B cell (primary cell): ENCODE data around the gene SUMF2. TPM values are rescaled to one million over a fixed set of nuclear protein-coding genes. Genes with fewer than 3 reads are reported as not detected.

Experiments used
- ATAC-seq: fragments of 200-7000 bp; cut with Tn5 transposase; one replicate; pipeline ENCODE4 v1.10.0; 2021; ENCODE audit warnings: low read depth, mild to moderate bottlenecking, moderate number of reproducible peaks, moderate library complexity
- CTCF ChIA-PET: fragments of 350-600 bp; sonication (Branson Sonifier 250); formaldehyde crosslinking; loops from one replicate; lab custom pipeline; 2021; ENCODE audit warnings: antibody characterized with exemption, inconsistent platforms; lab: Charles Lee
- POLR2A ChIA-PET: fragments of 350-600 bp; sonication (Branson Sonifier 250); formaldehyde crosslinking; loops from one replicate; lab custom pipeline; 2021; ENCODE audit warnings: antibody characterized with exemption; lab: Charles Lee
- DNase-seq: peaks from one replicate; pipeline ENCODE4 v3.0.0; 2013
- H2AFZ ChIP-seq: 2 replicates; pipeline ENCODE4 v1.6.1; 2012; ENCODE audit warnings: mild to moderate bottlenecking, low read depth, low read length; ENCODE audit not compliant: insufficient read depth, poor library complexity, severe bottlenecking
- H3K27ac ChIP-seq, 2 donors: 1 replicate in 1 of 2; 2 replicates in 1 of 2; pipeline ENCODE4 v1.5.1; 2012 to 2013; ENCODE audit warnings: low read length in 2 of 2, mild to moderate bottlenecking in 2 of 2, moderate library complexity in 1 of 2
- H3K27me3 ChIP-seq, 4 experiments: fragments of 200-600 bp in 1 of 4; sonication (generic) in 1 of 4; replicated peaks in 1 of 4; 1 replicate in 2 of 4; 2 replicates in 2 of 4; pipeline versions ENCODE4 v1.6.1 to v1.7.0; 2013 to 2016; ENCODE audit warnings: low read length in 3 of 4, mild to moderate bottlenecking in 2 of 4, mixed read lengths in 1 of 4, moderate library complexity in 1 of 4; ENCODE audit not compliant: insufficient read depth in 4 of 4, control insufficient read depth in 3 of 4; ENCODE audit errors: control extremely low read depth in 1 of 4
- H3K36me3 ChIP-seq, 2 experiments: replicated peaks in 1 of 2; 1 replicate in 1 of 2; 2 replicates in 1 of 2; pipeline versions ENCODE4 v1.6.1 to v1.7.1; 2013; ENCODE audit warnings: low read length in 1 of 2; ENCODE audit not compliant: insufficient read depth in 2 of 2, control insufficient read depth in 1 of 2; ENCODE audit errors: control extremely low read depth in 1 of 2, extremely low read depth in 1 of 2
- H3K4me1 ChIP-seq, 2 donors: fragments of 200-600 bp in 1 of 2; sonication (generic) in 1 of 2; 1 replicate in 1 of 2; 2 replicates in 1 of 2; pipeline versions ENCODE4 v1.5.1 to v1.6.1; 2013 to 2017; ENCODE audit warnings: low read length in 2 of 2; ENCODE audit not compliant: control insufficient read depth in 2 of 2, insufficient read depth in 2 of 2
- H3K4me2 ChIP-seq: replicated peaks from 2 replicates; pipeline ENCODE3; 2012; ENCODE audit warnings: mild to moderate bottlenecking, low read depth, low read length; ENCODE audit not compliant: poor library complexity, severe bottlenecking
- H3K4me3 ChIP-seq, 5 experiments: fragments of 200-600 bp in 1 of 5; sonication (generic) in 1 of 5; 1 replicate in 3 of 5; 2 replicates in 2 of 5; pipeline versions ENCODE4 v1.5.1 to v1.7.0; 2011 to 2016; ENCODE audit warnings: low read length in 4 of 5, mild to moderate bottlenecking in 4 of 5, low read depth in 2 of 5, control low read depth in 1 of 5, moderate library complexity in 1 of 5; ENCODE audit not compliant: insufficient read depth in 1 of 5; ENCODE audit errors: control extremely low read depth in 1 of 5, extremely low read depth in 1 of 5
- H3K79me2 ChIP-seq: fragments of 200-600 bp; sonication (generic); one replicate; pipeline ENCODE4 v1.6.0; 2016; ENCODE audit warnings: low read length; ENCODE audit not compliant: control insufficient read depth, insufficient read depth
- H3K9ac ChIP-seq: fragments of 200-600 bp; sonication (generic); 2 replicates; pipeline ENCODE4 v1.6.1; 2017; ENCODE audit warnings: mild to moderate bottlenecking, low read length, moderate library complexity
- H3K9me3 ChIP-seq, 3 donors: one replicate each; pipeline versions ENCODE4 v1.6.1 to v1.7.1; 2013; ENCODE audit warnings: low read length in 2 of 3; ENCODE audit not compliant: control insufficient read depth in 2 of 3, insufficient read depth in 1 of 3; ENCODE audit errors: control extremely low read depth in 1 of 3
- H4K20me1 ChIP-seq: 2 replicates; pipeline ENCODE4 v1.6.0; 2012; ENCODE audit warnings: mild to moderate bottlenecking, low read length; ENCODE audit not compliant: insufficient read depth, control insufficient read depth, poor library complexity, severe bottlenecking
- H3K27ac Mint-ChIP-seq: one replicate; pipeline ENCODE4 v1.8.0; 2021; ENCODE audit warnings: mixed read lengths
- H3K27me3 Mint-ChIP-seq: one replicate; pipeline ENCODE4 v1.8.0; 2021; ENCODE audit warnings: mixed read lengths
- H3K4me1 Mint-ChIP-seq: one replicate; pipeline ENCODE4 v1.8.0; 2021; ENCODE audit warnings: mixed read lengths
- H3K4me3 Mint-ChIP-seq: one replicate; pipeline ENCODE4 v1.8.0; 2021; ENCODE audit warnings: mixed read lengths
- H3K9me3 Mint-ChIP-seq: one replicate; pipeline ENCODE4 v1.8.0; 2022; ENCODE audit warnings: mixed read lengths; ENCODE audit not compliant: insufficient read depth
- EZH2 ChIP-seq: IDR thresholded peaks from 2 replicates; pipeline ENCODE4 v1.6.1; 2012; ENCODE audit warnings: borderline replicate concordance, low read depth, mild to moderate bottlenecking, moderate library complexity, low read length; ENCODE audit not compliant: insufficient read depth, poor library complexity, severe bottlenecking
- WGBS: methylation state at CpG from one replicate; pipeline ENCODE4 v1.1.5; 2013; ENCODE audit warnings: missing lambda C conversion rate; ENCODE audit not compliant: insufficient coverage; 5-methylcytosine and 5-hydroxymethylcytosine counted together
- intact Hi-C: fragments of 100-400 bp; cut with micrococcal nuclease; formaldehyde crosslinking; loops from one replicate; pipeline ENCODE4 v1.10.0; 2022
- polyA plus RNA-seq: library from polyadenylated mRNA; depleted of rRNA; stranded (reverse); fragments of >200 nt; gene quantifications from 2 replicates; pipeline ENCODE4 v1.2.3, GENCODE V29; 2012
- total RNA-seq, 2 donors: library from RNA; stranded (reverse); fragments of 120-200 nt in 1 of 2; gene quantifications; 1 replicate in 1 of 2; 2 replicates in 1 of 2; pipeline versions ENCODE4 v1.2.3 to v1.2.4, GENCODE V29; 2013 to 2022
- TF ChIP-seq, protein P1 (sequence below): fragments of 200-600 bp; IDR thresholded peaks from one replicate; pipeline ENCODE4 v1.8.0; 2022; ENCODE audit warnings: antibody characterized with exemption, mild to moderate bottlenecking

The SUMF2 gene
- total and polyA plus RNA-seq, 2 donors (not counting 1 experiment from before 2014, with no cell fraction given): 101 to 115 TPM

DNA sequence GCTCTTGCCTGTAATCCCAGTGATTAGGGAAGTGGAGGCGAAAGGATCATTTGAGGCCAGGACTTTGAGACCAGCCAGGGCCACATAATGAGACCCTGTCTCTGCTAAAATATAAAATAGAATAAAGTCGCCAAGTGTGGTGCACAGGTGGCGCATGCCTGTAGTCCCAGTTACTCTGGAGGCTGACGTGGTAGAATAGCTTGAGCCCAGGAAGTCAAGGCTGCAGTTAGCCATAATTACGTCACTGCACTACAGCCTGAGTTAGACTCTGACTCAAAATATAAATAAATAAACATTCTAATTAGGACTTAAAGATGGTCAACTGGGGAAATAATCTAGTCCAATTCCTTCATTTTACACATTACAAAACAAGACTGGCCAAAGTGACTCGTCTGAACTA, 41.4 kb downstream of the SUMF2 start:
- Mint-ChIP-seq H3K27ac (peak overlapping the region; percentile 98), H3K27me3 (peaks cover 3% of the 10 kb centered on the region), H3K4me3 (peak overlapping the region; percentile 99), H3K9me3 (no peaks in the 10 kb centered on the region), H3K4me1 (peaks cover 36% of the 10 kb centered on the region)
- peak overlapping the region; percentile 75 to 99 (median 87) for H3K4me3 ChIP-seq
- H2AFZ ChIP-seq: peak overlapping the region; percentile 86
- peak; percentile 44 for DNase-seq
- TF ChIP-seq EZH2: no peak
- TF ChIP-seq, protein P1, sequence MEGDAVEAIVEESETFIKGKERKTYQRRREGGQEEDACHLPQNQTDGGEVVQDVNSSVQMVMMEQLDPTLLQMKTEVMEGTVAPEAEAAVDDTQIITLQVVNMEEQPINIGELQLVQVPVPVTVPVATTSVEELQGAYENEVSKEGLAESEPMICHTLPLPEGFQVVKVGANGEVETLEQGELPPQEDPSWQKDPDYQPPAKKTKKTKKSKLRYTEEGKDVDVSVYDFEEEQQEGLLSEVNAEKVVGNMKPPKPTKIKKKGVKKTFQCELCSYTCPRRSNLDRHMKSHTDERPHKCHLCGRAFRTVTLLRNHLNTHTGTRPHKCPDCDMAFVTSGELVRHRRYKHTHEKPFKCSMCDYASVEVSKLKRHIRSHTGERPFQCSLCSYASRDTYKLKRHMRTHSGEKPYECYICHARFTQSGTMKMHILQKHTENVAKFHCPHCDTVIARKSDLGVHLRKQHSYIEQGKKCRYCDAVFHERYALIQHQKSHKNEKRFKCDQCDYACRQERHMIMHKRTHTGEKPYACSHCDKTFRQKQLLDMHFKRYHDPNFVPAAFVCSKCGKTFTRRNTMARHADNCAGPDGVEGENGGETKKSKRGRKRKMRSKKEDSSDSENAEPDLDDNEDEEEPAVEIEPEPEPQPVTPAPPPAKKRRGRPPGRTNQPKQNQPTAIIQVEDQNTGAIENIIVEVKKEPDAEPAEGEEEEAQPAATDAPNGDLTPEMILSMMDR: no peak
- POLR2A ChIA-PET: interaction anchor here (1.0 to 1.5 kb wide), 2 partner anchors 41 to 739 kb away, joined by 3 to 7 read pairs; no protein-coding TSS in a partner anchor
- H3K4me2 ChIP-seq: peak overlapping the region; percentile 85
- H3K36me3 ChIP-seq: peaks cover 13 to 34% of the 10 kb centered on the region in 2 experiments
- H3K27ac ChIP-seq: peak overlapping the region; percentile 77 to 89
- peaks cover 0 to 6% (median 0%) of the 10 kb centered on the region in 3 donors for H3K9me3 ChIP-seq
- CTCF ChIA-PET: interaction anchor here (0.8 to 1.1 kb wide), 2 partner anchors 31 to 739 kb away, joined by 3 read pairs; no protein-coding TSS in a partner anchor
- peaks cover 29% of the 10 kb centered on the region for H3K79me2 ChIP-seq
- intact Hi-C loops: no loop called here
- H4K20me1 ChIP-seq: peaks cover 6% of the 10 kb centered on the region
- ATAC-seq: no peak
- WGBS: 57% methylated on average over 2 of the region's 6 CpGs
- peaks cover 17 to 22% of the 10 kb centered on the region in 2 donors for H3K4me1 ChIP-seq
- peaks cover 0 to 3% (median 0%) of the 10 kb centered on the region in 4 experiments for H3K27me3 ChIP-seq
- H3K9ac ChIP-seq: peak overlapping the region; percentile 84
